ENCODE results near the gene LRRC8C.

LRRC8C gene

GRCh38 chr1:89646259-89646658, 13.3 kb downstream of the LRRC8C start:
- no peaks in the 10 kb centered on the region for H3K4me1 ChIP-seq (ENCODE audit: insufficient read depth, low read length)
- H3K36me3 ChIP-seq (ENCODE audit: insufficient read depth, low read length) = no peaks in the 10 kb centered on the region
- no peak overlapping the region for H2AFZ ChIP-seq (ENCODE audit: low read depth, low read length)
- H3K27me3 ChIP-seq (ENCODE audit: insufficient read depth, low read length, poor library complexity) = no peaks in the 10 kb centered on the region
- DNase-seq (no peak), ATAC-seq (ENCODE audit: insufficient read depth, low read depth) (no peak)
- no peak overlapping the region for H3K27ac ChIP-seq (ENCODE audit: low read length)
- no peak overlapping the region for H3K4me3 ChIP-seq (ENCODE audit: low read depth in 1 of 2, low read length in 2 of 2)
- peaks cover 16% of the 10 kb centered on the region for H3K9me3 ChIP-seq (ENCODE audit: insufficient read depth, low read length, severe bottlenecking)
- peaks cover 4% of the 10 kb centered on the region; the same call in 1 of the 2 replicates for H4K20me1 ChIP-seq (ENCODE audit: insufficient read depth, low read length)
- H3K9ac ChIP-seq (ENCODE audit: low read depth, low read length) = no peak overlapping the region
- H3K79me2 ChIP-seq (ENCODE audit: insufficient read depth, low read length) = peaks cover 75% of the 10 kb centered on the region
- H3K4me2 ChIP-seq (ENCODE audit: insufficient read depth, low read length) = no peak overlapping the region
- TF ChIP-seq CTCF (IDR thresholded peaks at IDR 0.05; ENCODE audit: borderline replicate concordance, extremely low read depth, low read length, poor library complexity, severe bottlenecking) (no peak), EZH2 (IDR thresholded peaks at IDR 0.05; ENCODE audit: borderline replicate concordance, low read depth, low read length, severe bottlenecking) (no peak)

DNA sequence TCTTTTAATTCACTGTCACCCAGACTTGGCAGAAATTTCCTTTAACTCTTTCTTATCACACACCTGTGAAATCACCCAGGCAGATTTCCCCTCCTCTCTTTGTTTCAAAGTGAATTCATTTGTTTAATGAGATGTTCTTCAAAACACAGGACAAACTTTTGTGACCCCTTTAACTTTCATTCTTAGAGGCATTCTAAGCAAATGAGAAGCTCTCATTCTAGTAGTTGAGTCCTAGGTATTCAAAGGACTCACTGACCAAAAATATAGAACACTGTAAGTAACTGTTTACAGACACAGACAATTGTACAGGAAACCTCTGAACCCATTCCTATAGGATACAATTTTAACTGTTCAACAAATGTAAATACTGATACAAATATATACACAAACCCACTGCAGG, 16.9 kb downstream of the LRRC8C start:
- no peak overlapping the region for H2AFZ ChIP-seq (ENCODE audit: low read depth, low read length)
- no peak overlapping the region for H3K4me2 ChIP-seq (ENCODE audit: insufficient read depth, low read length)
- no peak overlapping the region for H3K27ac ChIP-seq (ENCODE audit: low read length)
- H3K9me3 ChIP-seq (ENCODE audit: insufficient read depth, low read length, severe bottlenecking) = peaks cover 14% of the 10 kb centered on the region
- H3K9ac ChIP-seq (ENCODE audit: low read depth, low read length) = no peak overlapping the region
- H3K4me3 ChIP-seq (ENCODE audit: low read depth in 1 of 2, low read length in 2 of 2) = no peak overlapping the region
- no peaks in the 10 kb centered on the region for H3K36me3 ChIP-seq (ENCODE audit: insufficient read depth, low read length)
- DNase-seq (no peak), ATAC-seq (ENCODE audit: insufficient read depth, low read depth) (no peak)
- peaks cover 80% of the 10 kb centered on the region for H3K79me2 ChIP-seq (ENCODE audit: insufficient read depth, low read length)
- H3K4me1 ChIP-seq (ENCODE audit: insufficient read depth, low read length) = no peaks in the 10 kb centered on the region
- H3K27me3 ChIP-seq (ENCODE audit: insufficient read depth, low read length, poor library complexity) = no peaks in the 10 kb centered on the region
- TF ChIP-seq CTCF (IDR thresholded peaks at IDR 0.05; ENCODE audit: borderline replicate concordance, extremely low read depth, low read length, poor library complexity, severe bottlenecking) = no peak
- TF ChIP-seq EZH2 (IDR thresholded peaks at IDR 0.05; ENCODE audit: borderline replicate concordance, low read depth, low read length, severe bottlenecking) = no peak
- peaks cover 4% of the 10 kb centered on the region; the same call in 1 of the 2 replicates for H4K20me1 ChIP-seq (ENCODE audit: insufficient read depth, low read length)

- Histone ChIP-seq H3K27me3 (ENCODE audit: insufficient read depth, low read length, poor library complexity) (no peaks in the 10 kb centered on the region), H3K79me2 (ENCODE audit: insufficient read depth, low read length) (peaks cover 80% of the 10 kb centered on the region), H3K4me2 (ENCODE audit: insufficient read depth, low read length) (no peak overlapping the region), H3K9ac (ENCODE audit: low read depth, low read length) (no peak overlapping the region), H4K20me1 (ENCODE audit: insufficient read depth, low read length) (peaks cover 15% of the 10 kb centered on the region; the same call in 1 of the 2 replicates), H3K27ac (ENCODE audit: low read length) (no peak overlapping the region), H3K4me1 (ENCODE audit: insufficient read depth, low read length) (peaks cover 22% of the 10 kb centered on the region), H2AFZ (ENCODE audit: low read depth, low read length) (no peak overlapping the region), H3K9me3 (ENCODE audit: insufficient read depth, low read length, severe bottlenecking) (no peaks in the 10 kb centered on the region), H3K36me3 (ENCODE audit: insufficient read depth, low read length) (no peaks in the 10 kb centered on the region), H3K4me3 (ENCODE audit: low read depth in 1 of 2, low read length in 2 of 2) (no peak overlapping the region)
- ATAC-seq (ENCODE audit: insufficient read depth, low read depth) (no peak), DNase-seq (no peak)
- TF ChIP-seq EZH2 (IDR thresholded peaks at IDR 0.05; ENCODE audit: borderline replicate concordance, low read depth, low read length, severe bottlenecking) = no peak
Observed at GRCh38 chr1:89652373-89652772, 19.5 kb downstream of the LRRC8C start.

- TF ChIP-seq CTCF (IDR thresholded peaks at IDR 0.05; ENCODE audit: borderline replicate concordance, extremely low read depth, low read length, poor library complexity, severe bottlenecking) = no peak
- no peak for TF ChIP-seq EZH2 (IDR thresholded peaks at IDR 0.05; ENCODE audit: borderline replicate concordance, low read depth, low read length, severe bottlenecking)
- Histone ChIP-seq H3K4me2 (ENCODE audit: insufficient read depth, low read length) (peak overlapping the region; percentile 45; the same call in 1 of the 2 replicates), H4K20me1 (ENCODE audit: insufficient read depth, low read length) (peaks cover 19% of the 10 kb centered on the region; the same call in 1 of the 2 replicates), H3K27ac (ENCODE audit: low read length) (peak overlapping the region; percentile 59), H3K9me3 (ENCODE audit: insufficient read depth, low read length, severe bottlenecking) (no peaks in the 10 kb centered on the region), H3K27me3 (ENCODE audit: insufficient read depth, low read length, poor library complexity) (no peaks in the 10 kb centered on the region), H3K4me1 (ENCODE audit: insufficient read depth, low read length) (peaks cover 36% of the 10 kb centered on the region), H3K9ac (ENCODE audit: low read depth, low read length) (no peak overlapping the region), H3K79me2 (ENCODE audit: insufficient read depth, low read length) (peaks cover 86% of the 10 kb centered on the region), H3K36me3 (ENCODE audit: insufficient read depth, low read length) (0 out of 2 replicates have a peak, but pooled peaks cover 3% of the 10 kb centered on the region), H2AFZ (ENCODE audit: low read depth, low read length) (no peak overlapping the region), H3K4me3 (ENCODE audit: low read depth in 1 of 2, low read length in 2 of 2) (no peak overlapping the region)
- ATAC-seq (ENCODE audit: insufficient read depth, low read depth) = peak; percentile 98
- peak; percentile 30 for DNase-seq
Observed at GRCh38 chr1:89657886-89658285, 25.0 kb downstream of the LRRC8C start.
